HG03066 (cell line): ENCODE measurements around the gene PACRG.

ENCODE experiments used
- ATAC-seq: cut with Tn5 transposase; IDR thresholded peaks from one replicate; pipeline ENCODE4 v1.9.1; 2021; ENCODE audit warnings: low read depth; ENCODE audit not compliant: unreplicated experiment

Gene PACRG

DNA sequence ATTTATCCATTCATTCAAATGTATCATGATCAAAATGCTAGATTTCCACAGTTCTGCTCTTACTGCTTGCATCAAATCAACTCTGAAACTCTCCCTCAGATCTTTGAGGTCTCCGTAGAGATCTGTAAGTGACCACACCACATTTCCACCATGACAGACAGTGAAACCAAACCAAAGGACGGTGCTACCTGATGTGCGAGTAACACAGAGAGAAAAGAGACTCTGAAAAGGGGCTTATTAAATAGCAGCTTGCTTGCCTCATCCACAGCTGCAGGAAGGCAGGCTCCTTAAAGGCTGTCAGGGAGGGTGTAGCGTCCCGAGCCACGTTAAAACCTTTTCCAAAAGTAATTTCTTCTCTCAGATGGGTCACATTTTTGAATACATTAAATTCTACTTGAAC lies 335.8 kb downstream of the PACRG start:
- no peak for ATAC-seq

DNA sequence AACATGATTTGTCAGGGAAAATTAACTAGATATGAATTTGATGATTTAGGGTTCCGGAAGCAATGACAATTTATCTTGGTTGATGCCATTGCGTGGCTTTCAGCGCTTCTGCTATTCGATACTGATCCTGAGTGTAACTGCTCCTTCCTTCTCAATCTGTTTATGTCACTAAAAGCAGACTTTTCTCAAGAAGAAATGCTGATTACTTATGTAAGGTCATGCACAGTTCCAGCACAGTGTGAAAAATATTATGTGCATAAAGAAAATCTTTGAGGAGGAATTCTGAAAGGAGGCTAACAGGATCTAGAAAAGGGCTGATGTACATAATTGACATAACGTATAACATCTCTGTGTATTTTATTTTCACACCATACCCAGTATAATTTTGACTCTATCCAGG lies 336.6 kb downstream of the PACRG start:
- no peak for ATAC-seq

DNA sequence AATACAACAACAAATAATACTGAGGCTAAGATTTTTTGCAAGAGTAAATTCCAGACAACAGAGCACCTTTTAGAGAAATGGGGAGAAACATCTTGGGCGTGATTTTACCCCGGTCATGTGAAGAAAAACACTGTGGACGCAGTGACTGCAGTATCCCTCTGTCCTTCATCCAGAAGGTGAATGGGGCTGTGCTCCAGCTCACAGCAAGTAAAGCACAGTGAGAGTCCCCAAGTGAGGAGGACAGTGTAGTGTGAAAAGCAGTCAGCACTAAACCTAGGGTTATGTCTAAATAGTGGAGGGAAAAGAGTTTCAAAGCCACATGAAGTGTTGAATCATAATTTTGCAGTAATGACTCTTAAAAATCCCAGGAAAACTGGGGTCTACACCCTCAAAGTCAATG lies 338.4 kb downstream of the PACRG start:
- ATAC-seq = no peak

- no peak for ATAC-seq
These were observed 349.4 kb downstream of the PACRG start for GRCh38 chr6:163077134-163077533.

- no peak for ATAC-seq
These were observed 350.9 kb downstream of the PACRG start for GRCh38 chr6:163078712-163079111.

GRCh38 chr6:163080228-163080627 lies 352.5 kb downstream of the PACRG start:
- ATAC-seq = no peak

DNA sequence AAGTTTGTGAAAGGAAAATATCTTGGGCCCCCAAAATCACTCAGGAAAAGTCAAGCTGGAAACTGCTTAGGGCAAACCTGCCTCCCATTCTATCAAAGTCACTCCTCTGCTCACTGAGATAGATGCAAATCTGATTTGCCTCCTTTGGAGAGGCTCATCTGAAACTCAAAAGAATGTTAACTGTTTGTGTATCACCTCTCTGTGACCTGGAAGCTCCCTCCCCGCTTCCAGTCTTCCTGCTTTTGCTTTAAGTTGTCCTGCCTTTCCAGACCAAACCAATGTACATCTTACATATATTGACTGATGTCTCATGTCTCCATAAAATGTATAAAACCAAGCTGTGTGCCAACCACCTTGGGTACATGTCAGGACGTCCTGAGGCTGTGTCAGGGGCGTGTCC lies 355.4 kb downstream of the PACRG start:
- ATAC-seq = no peak

- no peak for ATAC-seq
These were observed 357.7 kb downstream of the PACRG start for GRCh38 chr6:163085426-163085825.

DNA sequence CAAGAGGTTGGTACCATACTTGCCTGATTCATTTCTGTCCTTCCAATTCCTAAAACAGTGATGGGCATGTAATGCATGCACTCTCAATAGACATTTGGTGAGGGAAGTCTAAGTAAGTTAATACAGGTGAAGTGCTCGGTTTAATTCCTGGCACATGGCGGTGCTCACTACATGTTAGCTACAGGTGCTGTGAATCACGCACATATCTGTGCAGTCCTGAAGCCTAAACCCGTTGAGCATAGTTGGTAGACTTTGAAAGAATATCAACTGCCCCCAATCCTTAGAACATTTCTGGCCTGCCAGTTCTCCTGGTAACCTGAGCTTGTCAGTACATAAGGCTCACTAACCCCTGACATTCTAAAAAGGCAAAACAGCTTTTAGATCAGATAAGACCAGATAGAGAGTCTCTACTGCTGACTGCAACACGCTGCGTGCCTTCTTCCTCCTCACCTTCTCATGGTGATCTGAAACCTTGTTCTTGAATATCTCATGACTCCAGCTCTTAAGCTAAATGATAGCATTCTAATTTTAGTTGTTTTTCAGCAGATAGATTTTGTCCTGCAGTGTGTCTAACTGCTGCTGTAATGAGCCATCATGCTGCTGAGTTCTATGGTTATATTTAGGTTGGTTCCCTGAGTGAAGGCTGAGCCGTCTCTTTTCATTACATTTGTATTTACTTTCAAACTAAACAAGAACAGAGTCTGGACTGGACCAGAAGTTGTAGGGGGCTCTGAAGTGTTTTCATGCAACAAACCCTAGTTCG lies 358.3 kb downstream of the PACRG start:
- no peak for ATAC-seq

DNA sequence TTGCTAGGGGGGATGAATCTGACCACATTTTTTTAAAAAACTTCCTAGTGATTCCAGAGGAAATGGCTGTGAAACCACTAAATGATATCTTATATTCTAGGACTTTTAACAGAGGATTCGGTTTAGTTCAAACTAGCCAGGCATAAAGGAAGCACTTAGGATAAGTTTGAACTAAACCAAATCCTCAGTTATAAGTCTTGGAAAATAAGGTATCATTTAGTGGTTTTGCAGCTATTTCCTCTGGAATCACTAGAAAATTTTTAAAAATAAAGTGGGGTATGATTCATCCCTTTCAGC lies 358.8 kb downstream of the PACRG start:
- no peak for ATAC-seq

GRCh38 chr6:163087981-163088380 lies 360.2 kb downstream of the PACRG start:
- ATAC-seq = no peak

- no peak for ATAC-seq
These were observed 365.1 kb downstream of the PACRG start for GRCh38 chr6:163092876-163093275.

DNA sequence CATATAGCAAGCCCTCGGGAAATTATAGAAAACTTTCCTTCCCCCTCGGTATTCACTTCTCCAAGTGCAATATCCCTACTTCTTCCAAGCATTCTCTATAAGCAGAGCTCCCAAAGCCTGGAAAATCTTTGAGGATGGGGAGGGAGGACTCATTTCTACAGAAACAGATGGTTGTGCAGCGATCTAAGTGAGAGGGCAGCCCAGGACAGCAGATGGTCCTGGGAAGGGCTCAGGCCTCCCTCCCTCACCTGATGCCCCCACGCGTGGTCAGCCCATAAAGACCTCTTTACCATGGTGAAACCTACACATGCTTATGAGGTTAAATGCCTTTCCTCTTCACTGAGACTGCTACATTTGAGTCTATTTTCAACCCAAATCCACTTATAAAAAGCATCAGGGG lies 367.1 kb downstream of the PACRG start:
- no peak for ATAC-seq

DNA sequence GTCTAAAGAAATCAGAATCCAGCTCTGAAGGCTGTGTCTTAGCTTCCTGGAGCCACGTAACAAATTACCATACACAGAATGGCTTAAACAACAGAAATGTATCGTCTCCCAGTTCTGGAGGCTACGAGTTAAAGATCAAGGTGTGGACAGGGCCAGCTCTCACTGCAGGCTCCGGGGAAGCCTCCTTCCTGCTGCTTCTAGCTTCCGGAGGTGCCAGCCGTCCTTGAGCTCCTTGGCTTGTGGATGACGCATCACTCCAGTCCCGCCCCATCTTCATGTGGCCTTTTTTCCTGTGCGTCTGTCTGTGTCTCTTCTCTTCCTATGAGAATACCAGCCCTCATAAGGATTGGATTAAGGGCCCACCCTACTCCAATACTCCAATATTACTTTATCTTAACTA lies 367.6 kb downstream of the PACRG start:
- ATAC-seq = no peak

DNA sequence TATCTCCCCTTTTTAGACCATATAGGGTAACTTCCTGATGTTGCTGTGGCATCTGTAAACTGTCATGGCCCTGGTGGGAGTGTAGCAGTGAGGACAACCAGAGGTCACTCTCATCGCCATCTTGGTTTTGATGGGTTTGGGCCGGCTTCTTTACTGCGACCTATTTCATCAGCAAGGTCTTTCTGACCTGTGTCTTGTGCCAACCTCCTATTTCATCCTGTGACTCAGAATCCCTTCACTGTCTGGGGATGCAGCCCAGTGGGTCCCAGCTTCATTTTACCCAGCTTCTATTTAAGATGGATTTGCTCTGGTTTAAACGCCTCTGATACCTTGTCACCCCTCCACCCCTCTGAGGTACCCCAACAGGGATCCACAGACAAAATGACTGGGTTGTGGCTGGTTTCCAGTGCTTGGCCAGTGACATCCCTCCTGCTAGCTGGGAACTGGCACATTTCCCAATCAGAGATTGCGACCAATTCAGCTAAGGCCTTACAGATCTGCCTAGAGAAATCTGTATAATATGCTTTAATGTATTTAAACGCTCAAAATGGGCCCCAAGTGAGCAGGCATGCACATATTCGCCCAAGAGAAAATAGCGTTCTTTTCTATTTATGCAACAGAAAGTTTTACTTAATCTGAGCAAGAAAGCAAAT lies 371.2 kb downstream of the PACRG start:
- ATAC-seq = no peak

DNA sequence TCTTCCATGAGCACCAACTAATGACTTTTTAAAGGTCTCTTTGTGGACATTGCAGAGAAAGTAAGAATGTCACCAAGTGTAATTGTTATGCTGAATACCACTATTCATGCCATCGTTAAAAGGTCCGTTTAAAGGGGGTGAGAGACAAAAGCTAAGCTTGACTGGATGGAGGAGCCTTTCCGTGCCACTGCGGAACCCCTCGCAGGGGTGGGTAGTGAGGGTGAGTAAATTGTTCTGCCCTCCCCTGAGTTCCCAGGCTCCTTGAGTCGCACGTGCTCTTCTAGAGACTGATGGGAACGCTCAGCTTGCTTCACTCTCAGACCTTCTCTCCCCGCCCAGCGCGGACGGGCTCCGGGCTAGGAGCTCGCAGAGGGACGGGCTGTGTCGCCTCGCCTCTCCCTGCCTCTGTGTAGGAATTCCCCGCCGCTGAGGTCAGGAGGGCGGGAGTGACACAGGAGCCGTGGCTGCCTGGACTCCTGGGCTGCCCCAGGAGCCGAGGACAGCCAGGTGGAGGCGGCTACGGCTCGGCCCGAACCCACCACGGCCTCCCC lies 371.9 kb downstream of the PACRG start:
- ATAC-seq = no peak

GRCh38 chr6:163100259-163100658 lies 372.5 kb downstream of the PACRG start:
- no peak for ATAC-seq

- ATAC-seq = no peak
These were observed 385.7 kb downstream of the PACRG start for GRCh38 chr6:163113358-163113962.

GRCh38 chr6:163118941-163119340 lies 391.2 kb downstream of the PACRG start:
- no peak for ATAC-seq

DNA sequence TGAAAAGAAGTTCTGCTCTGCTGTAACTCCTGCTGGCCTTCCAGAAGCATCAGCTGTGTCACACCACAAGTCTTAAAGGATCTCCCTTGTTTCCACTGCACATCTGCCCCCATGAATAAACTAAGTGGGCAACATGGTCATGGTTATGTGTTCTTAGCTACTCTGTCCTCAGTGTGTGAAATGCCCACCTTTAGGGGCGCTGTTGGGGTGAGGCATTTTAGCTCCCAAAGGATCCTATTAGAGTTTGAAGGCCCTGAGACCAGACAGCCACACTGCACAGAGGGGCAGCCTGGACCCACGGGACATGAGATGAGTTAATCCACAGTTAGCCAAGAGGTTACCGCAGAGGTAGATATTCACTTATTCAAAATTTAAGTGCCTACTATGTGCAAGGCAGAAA lies 392.4 kb downstream of the PACRG start:
- no peak for ATAC-seq

DNA sequence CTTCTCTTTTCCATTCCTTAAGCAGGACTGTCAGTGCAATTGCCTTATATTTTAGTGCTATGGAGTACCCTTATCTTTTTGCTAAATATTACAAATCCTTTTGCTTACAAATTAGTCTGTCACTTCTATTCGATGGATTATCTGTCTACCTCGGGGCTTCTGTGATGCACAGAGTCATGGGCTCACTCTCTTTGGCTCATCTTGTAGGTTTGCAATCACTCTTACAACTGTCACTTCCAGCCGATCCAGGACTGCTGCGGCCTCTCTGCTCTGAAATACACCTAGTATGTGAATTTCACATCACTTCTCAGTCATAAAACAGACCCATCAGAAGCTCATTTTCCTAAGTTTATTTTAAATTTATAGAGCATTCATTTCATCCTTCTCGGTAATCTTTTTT lies 393.5 kb downstream of the PACRG start:
- no peak for ATAC-seq

DNA sequence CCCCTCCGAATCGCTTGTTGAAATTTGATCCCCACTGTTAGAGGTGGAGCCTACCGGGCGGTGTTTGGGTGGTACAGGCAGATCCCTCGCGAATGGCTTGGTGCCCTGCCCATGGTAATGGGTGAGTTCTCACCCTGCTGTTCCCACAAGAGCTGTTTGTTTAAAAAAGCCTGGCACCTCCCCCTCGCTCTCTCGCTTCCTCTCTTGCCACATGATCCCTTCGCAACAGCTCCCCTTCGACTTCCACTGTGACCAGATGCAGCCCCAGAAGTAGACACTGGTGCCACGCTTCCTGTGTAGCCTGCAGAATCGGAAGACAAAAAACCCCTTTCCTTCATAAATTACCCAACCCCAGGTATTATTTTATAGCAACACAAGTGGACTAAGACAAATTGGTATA lies 394.6 kb downstream of the PACRG start:
- no peak for ATAC-seq
